ENCODE measurements around the gene PTPN4. TPM values are rescaled to one million over a fixed set of nuclear protein-coding genes. Genes with fewer than 3 reads are reported as not detected.

Gene PTPN4
- total RNA-seq, 2 donors from 2014 or later = 12.2 to 21.1 TPM

GRCh38 chr2:119713819-119714490 lies 45.8 kb upstream of the PTPN4 start:
- TF ChIP-seq CTCF (IDR thresholded peaks at IDR 0.05) (no peak), POLR2A (IDR thresholded peaks at IDR 0.05) (no peak)
- no peaks in the 10 kb centered on the region for H3K36me3 ChIP-seq (replicated peaks in 1 of 2; ENCODE audit: insufficient read depth in 1 of 2, low read depth in 2 of 2)
- ATAC-seq (no peak), DNase-seq (no peak)
- H3K9me3 ChIP-seq = no peaks in the 10 kb centered on the region
- 78 to 85% methylated on average over 7 of the region's 7 CpGs for WGBS, 2 donors
- H3K27ac ChIP-seq = no peak overlapping the region
- H3K4me3 ChIP-seq = no peak overlapping the region
- intact Hi-C loops (cut with DNase I) = no loop called here
- no peaks in the 10 kb centered on the region for H3K4me1 ChIP-seq
- no peaks in the 10 kb centered on the region for H3K27me3 ChIP-seq

GRCh38 chr2:119715409-119716283 lies 44.1 kb upstream of the PTPN4 start:
- intact Hi-C loops (cut with DNase I) = no loop called here
- no peaks in the 10 kb centered on the region for H3K9me3 ChIP-seq
- WGBS, 2 donors = 76 to 88% methylated on average over 22 to 23 of the region's 23 CpGs
- no peak overlapping the region for H3K27ac ChIP-seq
- no peaks in the 10 kb centered on the region for H3K27me3 ChIP-seq
- no peaks in the 10 kb centered on the region for H3K4me1 ChIP-seq
- no peak for DNase-seq
- no peak for ATAC-seq
- no peak overlapping the region for H3K4me3 ChIP-seq
- no peaks in the 10 kb centered on the region for H3K36me3 ChIP-seq (replicated peaks in 1 of 2; ENCODE audit: insufficient read depth in 1 of 2, low read depth in 2 of 2)
- TF ChIP-seq CTCF (IDR thresholded peaks at IDR 0.05) (no peak), POLR2A (IDR thresholded peaks at IDR 0.05) (no peak)

- H3K36me3 ChIP-seq (replicated peaks in 1 of 2; ENCODE audit: insufficient read depth in 1 of 2, low read depth in 2 of 2) = no peaks in the 10 kb centered on the region
- H3K27me3 ChIP-seq = no peaks in the 10 kb centered on the region
- H3K27ac ChIP-seq = no peak overlapping the region
- intact Hi-C loops (cut with DNase I) = no loop called here
- H3K4me3 ChIP-seq = no peak overlapping the region
- ATAC-seq (no peak), DNase-seq (no peak)
- no peaks in the 10 kb centered on the region for H3K9me3 ChIP-seq
- TF ChIP-seq POLR2A (IDR thresholded peaks at IDR 0.05) (no peak), CTCF (IDR thresholded peaks at IDR 0.05) (no peak)
- WGBS, 2 donors = 70 to 76% methylated on average over 6 of the region's 6 CpGs
- H3K4me1 ChIP-seq = no peaks in the 10 kb centered on the region
These were observed 43.4 kb upstream of the PTPN4 start for GRCh38 chr2:119716284-119716672.

GRCh38 chr2:119718501-119719260 lies 41.0 kb upstream of the PTPN4 start:
- DNase-seq = no peak
- no peak overlapping the region for H3K4me3 ChIP-seq
- intact Hi-C loops (cut with DNase I) = no loop called here
- TF ChIP-seq CTCF (IDR thresholded peaks at IDR 0.05) = no peak
- no peak for TF ChIP-seq POLR2A (IDR thresholded peaks at IDR 0.05)
- H3K27me3 ChIP-seq = no peaks in the 10 kb centered on the region
- ATAC-seq = no peak
- WGBS, 2 donors = 76 to 88% methylated on average over 12 of the region's 12 CpGs
- no peak overlapping the region for H3K27ac ChIP-seq
- no peaks in the 10 kb centered on the region for H3K9me3 ChIP-seq
- H3K4me1 ChIP-seq = no peaks in the 10 kb centered on the region
- H3K36me3 ChIP-seq (replicated peaks in 1 of 2; ENCODE audit: insufficient read depth in 1 of 2, low read depth in 2 of 2) = no peaks in the 10 kb centered on the region

All from body of pancreas (tissue), 4 donors.